ENCODE results near the gene CAMKMT.
"Not testable (repeated sequence)": the region's sequence is repeated elsewhere in the genome, so short reads cannot be mapped to it uniquely, and the experiment has no call there.

The CAMKMT gene

GRCh38 chr2:44550561-44550960 is 188.8 kb downstream of the CAMKMT start:
- DNase-seq (ENCODE audit: low spot score): no peak

- DNase-seq (ENCODE audit: low spot score): no peak
Observed at GRCh38 chr2:44551497-44551896, 189.8 kb downstream of the CAMKMT start.

GRCh38 chr2:44553456-44553855 is 191.7 kb downstream of the CAMKMT start:
- DNase-seq (ENCODE audit: low spot score): no peak

DNA sequence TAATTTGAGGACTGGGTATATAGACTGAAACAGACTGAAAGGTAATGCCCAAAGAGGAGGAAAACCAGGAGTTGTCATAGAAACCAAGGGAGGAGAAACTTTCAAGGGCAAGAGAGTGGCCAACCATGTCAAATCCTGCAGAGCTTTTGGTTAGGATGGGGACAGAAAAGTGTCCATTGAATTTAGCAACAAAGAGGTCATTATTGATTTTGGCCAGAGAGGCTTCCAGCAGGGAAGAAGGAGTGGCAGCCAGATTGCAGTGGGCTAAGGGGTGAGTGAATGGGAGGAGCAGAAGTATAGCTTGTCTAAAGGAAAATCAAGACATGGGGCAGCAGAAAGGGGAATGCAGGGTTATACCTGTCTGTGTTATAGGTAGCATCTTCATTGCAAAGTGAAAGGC is 194.0 kb downstream of the CAMKMT start:
- DNase-seq (ENCODE audit: low spot score): no peak

DNA sequence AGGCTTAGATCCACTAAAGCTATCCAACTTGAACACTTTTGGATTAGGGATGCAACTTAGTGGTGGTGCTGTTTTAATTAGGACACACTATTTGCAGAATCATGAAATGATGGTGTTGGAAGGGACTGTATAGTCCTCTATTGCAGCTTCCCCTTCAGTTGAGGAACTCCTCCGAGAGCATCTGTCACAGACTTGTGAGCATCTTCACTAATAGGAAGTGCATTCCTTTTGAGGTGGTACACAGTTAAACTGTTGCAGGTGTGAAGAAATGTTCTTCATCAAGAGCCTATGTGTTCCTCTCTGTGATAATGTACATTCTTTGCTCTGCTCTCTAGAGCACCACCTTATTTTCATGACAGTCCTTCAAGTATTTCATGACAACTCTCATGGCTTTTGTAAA is 197.4 kb downstream of the CAMKMT start:
- DNase-seq (ENCODE audit: low spot score): no peak

DNA sequence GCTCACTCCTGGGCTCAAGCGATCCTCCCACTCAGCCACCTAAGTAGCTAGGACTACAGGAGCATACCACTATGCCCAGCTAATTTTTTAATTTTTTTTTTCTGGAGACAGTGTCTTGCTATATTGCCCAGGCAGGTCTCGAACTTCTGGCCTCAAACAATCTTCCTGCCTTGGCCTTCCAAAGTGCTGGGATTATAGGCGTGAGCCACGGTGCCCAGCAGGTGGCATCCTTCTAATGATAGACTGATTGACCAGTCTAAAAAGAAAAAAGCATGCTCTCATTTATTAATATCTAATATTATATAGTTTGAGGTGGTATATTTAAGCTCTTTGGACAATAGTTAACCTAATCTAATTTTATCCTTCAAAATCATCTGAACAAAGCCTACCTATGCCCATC is 198.6 kb downstream of the CAMKMT start:
- DNase-seq (ENCODE audit: low spot score): no peak

- no peak for DNase-seq (ENCODE audit: low spot score)
Observed at GRCh38 chr2:44560941-44561340, 199.2 kb downstream of the CAMKMT start.

DNA sequence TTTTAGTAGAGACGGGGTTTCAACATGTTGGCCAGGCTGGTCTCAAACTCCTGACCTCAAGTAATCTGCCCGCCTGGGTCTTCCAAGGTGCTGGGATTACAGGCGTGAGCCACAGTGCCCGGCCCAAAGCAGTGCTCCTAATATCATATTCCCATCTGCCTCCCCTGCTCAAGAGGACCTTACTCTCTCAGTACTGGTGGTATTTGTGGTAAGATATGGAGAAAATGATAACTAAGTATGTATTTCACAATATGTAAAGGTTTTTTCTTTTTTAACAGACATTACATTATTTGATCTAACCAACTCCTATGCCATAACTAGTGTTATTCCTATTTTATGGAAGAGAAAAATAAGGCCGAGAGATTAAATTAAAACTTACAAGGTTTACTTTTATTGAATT is 201.0 kb downstream of the CAMKMT start:
- no peak for DNase-seq (ENCODE audit: low spot score)

DNA sequence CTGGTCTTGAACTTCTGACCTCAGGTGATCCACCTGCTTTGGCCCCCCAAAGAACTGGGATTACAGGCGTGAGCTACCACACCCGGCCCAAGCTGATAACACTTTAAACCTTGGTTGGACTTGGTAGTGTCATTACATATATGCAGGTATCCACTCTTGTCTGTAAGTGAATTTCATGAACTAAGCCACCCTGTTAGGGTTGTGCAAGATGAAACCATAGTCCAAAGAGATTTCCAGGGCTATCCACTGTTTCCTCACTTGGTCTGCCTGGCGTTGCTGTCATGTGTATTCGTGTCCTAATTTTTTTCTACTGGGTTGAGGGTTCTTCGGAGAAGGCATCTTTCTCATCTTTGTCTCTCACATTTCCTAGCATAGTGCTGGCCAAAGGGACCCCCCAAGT is 203.0 kb downstream of the CAMKMT start:
- DNase-seq (ENCODE audit: low spot score): no peak

GRCh38 chr2:44566059-44566458 is 204.3 kb downstream of the CAMKMT start:
- DNase-seq (ENCODE audit: low spot score): no peak

- DNase-seq (ENCODE audit: low spot score): no peak
Observed at GRCh38 chr2:44569491-44569890, 207.7 kb downstream of the CAMKMT start.

GRCh38 chr2:44570271-44570670 is 208.5 kb downstream of the CAMKMT start:
- no peak for DNase-seq (ENCODE audit: low spot score)

GRCh38 chr2:44570777-44571176 is 209.0 kb downstream of the CAMKMT start:
- DNase-seq (ENCODE audit: low spot score): no peak

- no peak for DNase-seq (ENCODE audit: low spot score)
Observed at GRCh38 chr2:44572196-44572900, 210.6 kb downstream of the CAMKMT start.

DNA sequence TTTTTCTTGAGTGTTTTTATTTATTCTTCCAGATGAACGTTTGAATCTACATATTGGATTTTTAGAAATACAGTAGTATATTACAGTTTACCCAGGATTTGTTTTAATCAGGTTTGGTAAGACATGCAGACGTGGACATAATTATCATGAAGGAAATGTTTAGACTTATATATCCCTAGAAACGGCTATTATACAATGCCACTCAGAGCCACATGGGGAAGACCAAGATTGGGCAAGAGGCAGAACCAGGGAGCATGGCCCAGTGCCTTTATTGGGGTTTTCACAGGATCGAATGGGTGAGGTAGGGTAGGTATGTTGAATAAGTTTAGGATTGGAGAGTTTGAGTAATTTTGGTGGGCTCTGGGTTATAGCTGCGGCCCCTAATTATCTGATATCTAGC is 212.2 kb downstream of the CAMKMT start:
- no peak for DNase-seq (ENCODE audit: low spot score)

- peak; percentile 14 for DNase-seq (ENCODE audit: low spot score)
Observed at GRCh38 chr2:44578471-44579093, 216.8 kb downstream of the CAMKMT start.

GRCh38 chr2:44579115-44579836 is 217.5 kb downstream of the CAMKMT start:
- no peak for DNase-seq (ENCODE audit: low spot score)

DNA sequence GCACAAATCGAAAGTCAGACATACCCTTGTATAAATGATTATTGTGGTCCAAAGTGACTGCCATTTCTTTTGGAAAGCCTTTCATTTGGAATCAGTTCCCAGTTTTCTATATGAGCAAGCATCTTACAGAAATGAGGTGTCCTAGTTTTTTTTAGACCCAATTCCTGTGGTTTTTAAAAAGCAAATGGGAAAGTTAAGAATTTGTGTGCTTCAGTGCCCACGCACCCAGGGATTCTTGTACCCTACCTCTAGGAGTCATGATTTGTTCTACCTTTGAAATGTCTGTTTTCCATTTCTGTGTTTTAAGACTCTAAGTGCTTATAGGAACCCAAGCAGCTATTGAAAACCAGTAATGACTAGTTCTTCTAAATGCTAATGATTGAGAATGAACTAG is 218.1 kb downstream of the CAMKMT start:
- no peak for DNase-seq (ENCODE audit: low spot score)

DNA sequence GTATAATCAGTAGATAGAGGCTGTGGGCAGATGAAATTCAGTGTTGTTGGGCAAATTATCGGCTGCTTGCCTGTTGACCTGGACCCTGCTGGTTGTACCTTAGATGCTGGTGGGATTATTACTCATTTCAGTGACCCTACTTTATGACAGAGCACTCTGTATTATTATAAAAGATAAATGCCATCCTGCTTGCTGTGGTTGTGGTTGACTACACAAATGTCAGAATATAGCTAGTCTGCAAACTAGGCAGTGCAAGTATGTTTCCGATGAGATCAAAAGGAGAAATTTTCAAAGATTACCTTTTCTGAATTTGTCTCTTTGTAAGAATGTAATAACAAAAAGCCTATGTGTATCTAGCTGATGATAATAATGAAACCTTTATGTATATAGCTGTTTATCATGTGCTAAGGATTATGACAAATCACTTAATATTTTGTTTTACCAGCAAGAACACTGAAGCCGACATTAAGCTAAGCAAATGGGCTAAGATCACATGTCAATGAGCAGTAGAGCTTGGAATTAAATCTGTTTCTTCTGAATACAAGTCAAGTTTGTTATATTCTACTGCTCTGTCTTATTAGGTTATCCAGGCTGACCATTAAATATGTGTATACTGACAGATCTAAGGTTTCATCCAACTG is 219.2 kb downstream of the CAMKMT start:
- DNase-seq (ENCODE audit: low spot score): no peak

- no peak for DNase-seq (ENCODE audit: low spot score)
Observed at GRCh38 chr2:44582363-44583008, 220.7 kb downstream of the CAMKMT start.

GRCh38 chr2:44595615-44596014 is 233.9 kb downstream of the CAMKMT start:
- DNase-seq (ENCODE audit: low spot score): not testable (repeated sequence)

All from hepatic stellate cell (primary cell).